MCF 10A (cell line): ENCODE data around the gene SHLD2. TPM values are rescaled to one million over a fixed set of nuclear protein-coding genes. Genes with fewer than 3 reads are reported as not detected.
"Not testable (repeated sequence)": the region's sequence is repeated elsewhere in the genome, so short reads cannot be mapped to it uniquely, and the experiment has no call there.

Experiments
- BruUV-seq: library from RNA; stranded (reverse); fragments of 400-500 nt; replicated peaks from 2 replicates; lab custom pipeline; 2021; lab: Mats Ljungman, UMichigan
- CTCF ChIA-PET: fragments of 300-600 bp; sonication (Branson Sonifier 250); formaldehyde crosslinking; extraction: SDS; loops from one replicate; lab custom pipeline; 2021; ENCODE audit warnings: antibody characterized with exemption, inconsistent platforms; lab: Yijun Ruan, JAX
- POLR2A ChIA-PET: fragments of 300-600, 350-650 bp; sonication (Branson Sonifier 250); formaldehyde crosslinking; extraction: SDS; loops from one replicate; lab custom pipeline; 2020; ENCODE audit warnings: antibody characterized with exemption, inconsistent platforms; lab: Yijun Ruan, JAX
- DNase-seq: peaks from one replicate; pipeline ENCODE4 v3.0.0-alpha.2; 2018; ENCODE audit not compliant: unreplicated experiment
- H3K27ac Mint-ChIP-seq: one replicate; pipeline ENCODE4 v1.8.0; 2022; ENCODE audit warnings: mild to moderate bottlenecking, low read depth, mixed read lengths; ENCODE audit not compliant: unreplicated experiment
- H3K27me3 Mint-ChIP-seq: one replicate; pipeline ENCODE4 v1.8.0; 2022; ENCODE audit warnings: mixed read lengths; ENCODE audit not compliant: insufficient read depth, unreplicated experiment
- H3K36me3 Mint-ChIP-seq: one replicate; pipeline ENCODE4 v1.8.0; 2022; ENCODE audit warnings: mild to moderate bottlenecking, moderate library complexity, mixed read lengths; ENCODE audit not compliant: insufficient read depth, unreplicated experiment
- H3K4me1 Mint-ChIP-seq: one replicate; pipeline ENCODE4 v1.8.0; 2022; ENCODE audit warnings: mixed read lengths; ENCODE audit not compliant: insufficient read depth, unreplicated experiment
- H3K4me3 Mint-ChIP-seq: one replicate; pipeline ENCODE4 v1.8.0; 2022; ENCODE audit warnings: mild to moderate bottlenecking, moderate library complexity, mixed read lengths; ENCODE audit not compliant: unreplicated experiment
- H3K9me3 Mint-ChIP-seq: one replicate; pipeline ENCODE4 v1.8.0; 2022; ENCODE audit warnings: mixed read lengths; ENCODE audit not compliant: unreplicated experiment
- CTCF ChIP-seq: fragments of 200-600 bp; IDR thresholded peaks from one replicate; pipeline ENCODE4 v1.8.0; 2022; ENCODE audit warnings: antibody characterized with exemption, mild to moderate bottlenecking; ENCODE audit not compliant: unreplicated experiment
- intact Hi-C: fragments of 100-400 bp; cut with micrococcal nuclease; formaldehyde crosslinking; loops from 2 replicates; pipeline ENCODE4 v1.14.1; 2022
- total RNA-seq: library from RNA; stranded (reverse); gene quantifications from 2 replicates; pipeline ENCODE4 v1.2.3, GENCODE V29; 2022

Gene SHLD2
- total RNA-seq, 1 experiment from 2014 or later = 31.8 TPM

GRCh38 chr10:87093632-87094372 is 1.2 kb upstream of the SHLD2 start:
- Mint-ChIP-seq H3K4me3 (peak overlapping the region; percentile 74), H3K4me1 (peaks cover 27% of the 10 kb centered on the region), H3K27me3 (no peaks in the 10 kb centered on the region), H3K9me3 (no peaks in the 10 kb centered on the region), H3K36me3 (peaks cover 48% of the 10 kb centered on the region), H3K27ac (peak overlapping the region; percentile 61)
- peak; percentile 56 for DNase-seq
- CTCF ChIA-PET = interaction anchor here (0.6 to 3.1 kb wide), 3 partner anchors 11 to 154 kb away, joined by 3 to 21 read pairs (median 3); no protein-coding TSS in a partner anchor
- intact Hi-C loops = loop anchor here (1.0 to 2.0 kb wide), 2 partner anchors 10 to 123 kb away; no protein-coding TSS in a partner anchor
- POLR2A ChIA-PET = interaction anchor here (0.6 to 7.1 kb wide), 21 partner anchors 10 to 572 kb away, joined by 3 to 202 read pairs (median 3); partner anchors contain the start of genes ADIRF, BMPR1A and WAPL
- BruUV-seq = TSS peak; percentile 44
- TF ChIP-seq CTCF = no peak

GRCh38 chr10:87095236-87095945 is 385 bp downstream of the SHLD2 start:
- CTCF ChIA-PET = interaction anchor here (0.6 to 1.5 kb wide), 6 partner anchors 11 to 157 kb away, joined by 3 to 5 read pairs (median 3); no protein-coding TSS in a partner anchor
- DNase-seq = peak; percentile 84
- Mint-ChIP-seq H3K27me3 (no peaks in the 10 kb centered on the region), H3K27ac (peak overlapping the region; percentile 51), H3K36me3 (peaks cover 50% of the 10 kb centered on the region), H3K9me3 (no peaks in the 10 kb centered on the region), H3K4me3 (peak overlapping the region; percentile 74), H3K4me1 (peaks cover 16% of the 10 kb centered on the region)
- no peak for TF ChIP-seq CTCF
- POLR2A ChIA-PET = interaction anchor here (0.6 to 7.1 kb wide), 12 partner anchors 11 to 340 kb away, joined by 3 to 202 read pairs (median 5); partner anchors contain the start of gene ADIRF
- BruUV-seq = TSS peak; percentile 15
- intact Hi-C loops = no loop called here

- ChIA-PET CTCF (no interaction called here), POLR2A (interaction anchor here (0.7 kb wide), 1 partner anchor 9 kb away, joined by 3 read pairs; no protein-coding TSS in a partner anchor)
- Mint-ChIP-seq H3K36me3 (peaks cover 83% of the 10 kb centered on the region), H3K27me3 (no peaks in the 10 kb centered on the region), H3K27ac (no peak overlapping the region), H3K4me3 (no peak overlapping the region), H3K4me1 (no peaks in the 10 kb centered on the region), H3K9me3 (no peaks in the 10 kb centered on the region)
- BruUV-seq = no TSS peak
- TF ChIP-seq CTCF = no peak
- DNase-seq = no peak
- intact Hi-C loops = no loop called here
These were observed 7.0 kb downstream of the SHLD2 start for GRCh38 chr10:87101996-87102395.

- intact Hi-C loops, DNase-seq, H3K4me1 Mint-ChIP-seq, H3K4me3 Mint-ChIP-seq, POLR2A ChIA-PET, H3K9me3 Mint-ChIP-seq, BruUV-seq, H3K27me3 Mint-ChIP-seq: not testable (repeated sequence)
- peak overlapping the region; percentile 16 for H3K27ac Mint-ChIP-seq
- peaks cover 85% of the 10 kb centered on the region for H3K36me3 Mint-ChIP-seq
- CTCF ChIA-PET = interaction anchor here (0.7 kb wide), 1 partner anchor 159 kb away, joined by 3 read pairs; no protein-coding TSS in a partner anchor
These were observed 9.7 kb downstream of the SHLD2 start for GRCh38 chr10:87104727-87105126.
